Type B pancreatic cell (in vitro differentiated cells): ENCODE results near the gene SI. TPM values are rescaled to one million over a fixed set of nuclear protein-coding genes. Genes with fewer than 3 reads are reported as not detected.

Experiments
- DNase-seq: peaks from one replicate; pipeline ENCODE4 v3.0.0; 2021; ENCODE audit warnings: mixed read lengths; ENCODE audit not compliant: unreplicated experiment; ENCODE audit errors: extremely low spot score
- H3K27ac Mint-ChIP-seq: 2 replicates; pipeline ENCODE4 v1.8.0; 2021; ENCODE audit warnings: mild to moderate bottlenecking, mixed read lengths
- H3K27me3 Mint-ChIP-seq: 2 replicates; pipeline ENCODE4 v1.8.0; 2021; ENCODE audit warnings: mixed read lengths
- H3K36me3 Mint-ChIP-seq: 2 replicates; pipeline ENCODE4 v1.8.0; 2021; ENCODE audit warnings: mixed read lengths
- H3K4me1 Mint-ChIP-seq: one replicate; pipeline ENCODE4 v1.8.0; 2021; ENCODE audit warnings: mixed read lengths; ENCODE audit not compliant: unreplicated experiment
- H3K4me3 Mint-ChIP-seq: 2 replicates; pipeline ENCODE4 v1.8.0; 2021; ENCODE audit warnings: mild to moderate bottlenecking, mixed read lengths
- H3K9me3 Mint-ChIP-seq: 2 replicates; pipeline ENCODE4 v1.8.0; 2021; ENCODE audit warnings: mixed read lengths
- CTCF ChIP-seq: fragments of 200-600 bp; sonication (generic); conservative IDR thresholded peaks from 2 replicates; pipeline ENCODE4 v1.5.0; 2021; ENCODE audit warnings: antibody characterized with exemption, mild to moderate bottlenecking
- total RNA-seq: library from RNA; stranded (reverse); gene quantifications from 2 replicates; pipeline ENCODE4 v1.2.1, GENCODE V29; 2021; ENCODE audit warnings: low replicate concordance

Gene SI
- total RNA-seq, 1 donor from 2014 or later = 4.7 TPM

DNA sequence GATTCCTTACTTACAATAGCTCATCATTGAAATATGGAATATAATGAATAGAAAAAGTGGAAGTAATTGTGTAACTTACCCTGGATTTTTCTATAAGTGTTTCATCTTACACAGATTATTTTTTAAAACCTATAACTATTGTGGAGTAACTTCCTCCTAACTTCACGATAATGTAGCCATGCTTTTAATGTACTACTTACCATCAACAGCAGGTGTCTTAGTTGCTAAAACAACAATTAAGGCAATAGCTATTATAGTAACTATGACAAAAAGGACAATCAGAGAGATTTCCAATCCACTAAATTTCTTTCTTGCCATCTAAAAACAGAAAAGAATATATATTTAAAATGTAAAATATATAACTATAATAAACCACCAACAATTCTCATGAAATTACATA is 2.6 kb downstream of the SI start:
- H3K4me1 Mint-ChIP-seq = no peaks in the 10 kb centered on the region
- no peak for TF ChIP-seq CTCF
- no peaks in the 10 kb centered on the region for H3K9me3 Mint-ChIP-seq
- no peak overlapping the region for H3K27ac Mint-ChIP-seq
- H3K4me3 Mint-ChIP-seq = no peak overlapping the region
- H3K27me3 Mint-ChIP-seq = no peaks in the 10 kb centered on the region
- no peaks in the 10 kb centered on the region for H3K36me3 Mint-ChIP-seq
- DNase-seq = no peak

- Mint-ChIP-seq H3K27ac (no peak overlapping the region), H3K4me1 (no peaks in the 10 kb centered on the region), H3K36me3 (no peaks in the 10 kb centered on the region), H3K9me3 (no peaks in the 10 kb centered on the region), H3K4me3 (no peak overlapping the region), H3K27me3 (no peaks in the 10 kb centered on the region)
- no peak for DNase-seq
- TF ChIP-seq CTCF = no peak
These were observed 7.6 kb downstream of the SI start for GRCh38 chr3:165070682-165071081.

GRCh38 chr3:165056510-165056909 is 21.8 kb downstream of the SI start:
- Mint-ChIP-seq H3K36me3 (no peaks in the 10 kb centered on the region), H3K27me3 (no peaks in the 10 kb centered on the region), H3K4me1 (no peaks in the 10 kb centered on the region), H3K9me3 (no peaks in the 10 kb centered on the region), H3K4me3 (no peak overlapping the region), H3K27ac (no peak overlapping the region)
- no peak for TF ChIP-seq CTCF
- no peak for DNase-seq

GRCh38 chr3:165040186-165040585 is 38.1 kb downstream of the SI start:
- H3K36me3 Mint-ChIP-seq = no peaks in the 10 kb centered on the region
- no peak overlapping the region for H3K4me3 Mint-ChIP-seq
- DNase-seq = no peak
- no peaks in the 10 kb centered on the region for H3K27me3 Mint-ChIP-seq
- no peaks in the 10 kb centered on the region for H3K4me1 Mint-ChIP-seq
- no peaks in the 10 kb centered on the region for H3K9me3 Mint-ChIP-seq
- H3K27ac Mint-ChIP-seq = no peak overlapping the region
- TF ChIP-seq CTCF = no peak

- Mint-ChIP-seq H3K36me3 (no peaks in the 10 kb centered on the region), H3K9me3 (no peaks in the 10 kb centered on the region), H3K27ac (no peak overlapping the region), H3K4me1 (no peaks in the 10 kb centered on the region), H3K4me3 (no peak overlapping the region), H3K27me3 (no peaks in the 10 kb centered on the region)
- DNase-seq = no peak
- no peak for TF ChIP-seq CTCF
These were observed 66.7 kb downstream of the SI start for GRCh38 chr3:165011557-165011956.

- Mint-ChIP-seq H3K27me3 (no peaks in the 10 kb centered on the region), H3K27ac (no peak overlapping the region), H3K4me1 (no peaks in the 10 kb centered on the region), H3K4me3 (no peak overlapping the region), H3K9me3 (no peaks in the 10 kb centered on the region), H3K36me3 (no peaks in the 10 kb centered on the region)
- no peak for TF ChIP-seq CTCF
- DNase-seq = no peak
These were observed 93.3 kb downstream of the SI start for GRCh38 chr3:164984947-164985346.
